ENCODE measurements around the gene ZNF14. TPM values are rescaled to one million over a fixed set of nuclear protein-coding genes. Genes with fewer than 3 reads are reported as not detected.

Gene ZNF14
- polyA plus RNA-seq, 2 of the 4 experiments (the other 2 are of a cell fraction) = 1.6 to 2.8 TPM

DNA sequence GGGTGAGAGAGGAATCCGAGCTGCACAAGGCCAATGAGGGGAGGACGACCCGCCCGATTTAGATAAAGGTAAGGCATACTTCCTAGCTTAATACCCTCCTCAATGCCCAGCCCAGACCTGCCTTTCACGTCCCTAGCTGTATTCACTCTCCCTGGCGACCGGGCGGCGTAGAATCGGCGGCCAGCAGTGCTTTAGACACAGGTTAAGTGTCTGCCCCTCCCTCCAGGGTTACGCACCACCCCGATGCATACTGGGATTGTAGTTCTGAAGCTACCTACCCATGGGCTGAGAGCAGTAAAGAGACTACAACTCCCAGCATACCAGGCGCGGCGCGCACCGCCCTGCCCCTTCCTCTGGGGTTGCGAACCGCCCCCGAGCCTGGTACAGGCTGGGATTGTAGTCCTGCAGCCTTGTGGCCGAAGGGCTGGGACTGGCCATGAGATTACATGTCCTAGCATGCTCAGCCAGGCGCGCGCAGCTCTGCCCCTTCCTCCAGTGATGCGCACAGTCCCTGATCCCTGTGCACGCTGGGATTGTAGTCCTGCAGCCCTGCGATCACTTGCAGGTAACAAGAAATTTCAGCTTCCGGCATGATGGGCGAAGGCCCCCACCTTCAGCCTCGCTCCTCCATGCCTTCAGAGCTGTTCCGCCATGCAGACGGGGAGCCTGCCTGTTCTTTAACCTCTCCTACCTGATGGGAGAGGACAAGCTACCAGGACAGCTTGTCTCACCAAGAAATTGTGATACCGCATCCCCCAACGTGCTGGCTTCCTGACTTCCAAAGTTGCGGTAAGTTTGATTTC is 43.5 kb upstream of the ZNF14 start (continued):
- TF ChIP-seq, protein P1, sequence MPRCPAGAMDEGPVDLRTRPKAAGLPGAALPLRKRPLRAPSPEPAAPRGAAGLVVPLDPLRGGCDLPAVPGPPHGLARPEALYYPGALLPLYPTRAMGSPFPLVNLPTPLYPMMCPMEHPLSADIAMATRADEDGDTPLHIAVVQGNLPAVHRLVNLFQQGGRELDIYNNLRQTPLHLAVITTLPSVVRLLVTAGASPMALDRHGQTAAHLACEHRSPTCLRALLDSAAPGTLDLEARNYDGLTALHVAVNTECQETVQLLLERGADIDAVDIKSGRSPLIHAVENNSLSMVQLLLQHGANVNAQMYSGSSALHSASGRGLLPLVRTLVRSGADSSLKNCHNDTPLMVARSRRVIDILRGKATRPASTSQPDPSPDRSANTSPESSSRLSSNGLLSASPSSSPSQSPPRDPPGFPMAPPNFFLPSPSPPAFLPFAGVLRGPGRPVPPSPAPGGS (IDR thresholded peaks at IDR 0.05) = no peak
- TF ChIP-seq, protein P2, sequence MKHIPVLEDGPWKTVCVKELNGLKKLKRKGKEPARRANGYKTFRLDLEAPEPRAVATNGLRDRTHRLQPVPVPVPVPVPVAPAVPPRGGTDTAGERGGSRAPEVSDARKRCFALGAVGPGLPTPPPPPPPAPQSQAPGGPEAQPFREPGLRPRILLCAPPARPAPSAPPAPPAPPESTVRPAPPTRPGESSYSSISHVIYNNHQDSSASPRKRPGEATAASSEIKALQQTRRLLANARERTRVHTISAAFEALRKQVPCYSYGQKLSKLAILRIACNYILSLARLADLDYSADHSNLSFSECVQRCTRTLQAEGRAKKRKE (CRISPR knock-in tag; IDR thresholded peaks at IDR 0.05; ENCODE audit: low read depth) = no peak
- TF ChIP-seq EP300 (IDR thresholded peaks at IDR 0.05) (no peak), POLR2AphosphoS2 (conservative IDR thresholded peaks at IDR 0.05; ENCODE audit: low read length) (no peak), HOXB5 (CRISPR knock-in tag; IDR thresholded peaks at IDR 0.05) (no peak), RFX5 (IDR thresholded peaks at IDR 0.05) (no peak), JUNB (IDR thresholded peaks at IDR 0.05) (no peak), NFE2L2 (conservative IDR thresholded peaks at IDR 0.05; ENCODE audit: low read length) (no peak)
- TF ChIP-seq, protein P3, sequence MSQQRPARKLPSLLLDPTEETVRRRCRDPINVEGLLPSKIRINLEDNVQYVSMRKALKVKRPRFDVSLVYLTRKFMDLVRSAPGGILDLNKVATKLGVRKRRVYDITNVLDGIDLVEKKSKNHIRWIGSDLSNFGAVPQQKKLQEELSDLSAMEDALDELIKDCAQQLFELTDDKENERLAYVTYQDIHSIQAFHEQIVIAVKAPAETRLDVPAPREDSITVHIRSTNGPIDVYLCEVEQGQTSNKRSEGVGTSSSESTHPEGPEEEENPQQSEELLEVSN (IDR thresholded peaks at IDR 0.05; ENCODE audit: borderline replicate concordance, low read depth) = peak; percentile 30; the same call in 1 of the 2 replicates

DNA sequence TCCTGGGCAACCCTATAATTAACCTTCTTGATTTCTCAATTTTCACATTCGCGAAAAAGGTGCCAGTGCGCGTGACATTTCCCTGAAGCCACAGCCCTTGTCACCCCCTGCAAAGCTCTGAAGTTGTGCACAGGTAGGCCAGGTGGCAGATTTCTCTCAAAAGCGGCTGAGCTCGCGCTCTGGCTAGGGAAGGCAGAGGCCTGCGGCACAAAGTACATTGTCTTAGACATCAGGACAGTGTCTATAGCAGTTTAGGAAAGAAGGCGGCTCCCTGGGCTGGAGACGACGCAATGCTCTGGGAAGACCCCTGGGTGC is 42.9 kb upstream of the ZNF14 start:
- Histone ChIP-seq H3K4me1 (0 out of 3 replicates have a peak, but pooled peaks cover 3% of the 10 kb centered on the region), H3K27ac (peak overlapping the region; percentile 77 to 88), H3K9me3 (peaks cover 25% of the 10 kb centered on the region), H3K4me2 (peak overlapping the region; percentile 94), H3K4me3 (peak overlapping the region; percentile 74)
- ATAC-seq (peak; percentile 44 to 60), FAIRE-seq (no peak), DNase-seq (ENCODE audit: low read depth in 1 of 2, low spot score in 1 of 2) (no peak)
- CTCF ChIA-PET = interaction anchor here (0.6 to 1.1 kb wide), 2 partner anchors 9 to 61 kb away, joined by 3 to 5 read pairs; no protein-coding TSS in a partner anchor
- 5% methylated on average over 11 of the region's 11 CpGs for whole genome bisulfite sequencing (ENCODE audit: missing lambda C conversion rate)
- POLR2A ChIA-PET = interaction anchor here (0.7 to 2.2 kb wide), 4 partner anchors 43 to 1245 kb away, joined by 3 to 19 read pairs (median 8); partner anchors contain the start of genes ATP13A1, ZNF14 and ZNF430
- no peak for TF ChIP-seq RFX5 (IDR thresholded peaks at IDR 0.05)
- no peak for TF ChIP-seq CBX8 (IDR thresholded peaks at IDR 0.05)
- TF ChIP-seq JUN (IDR thresholded peaks at IDR 0.05) = no peak
- no peak for TF ChIP-seq CEBPB (IDR thresholded peaks at IDR 0.05)
- no peak for TF ChIP-seq HOXB5 (CRISPR knock-in tag; IDR thresholded peaks at IDR 0.05)
- TF ChIP-seq, protein P4, sequence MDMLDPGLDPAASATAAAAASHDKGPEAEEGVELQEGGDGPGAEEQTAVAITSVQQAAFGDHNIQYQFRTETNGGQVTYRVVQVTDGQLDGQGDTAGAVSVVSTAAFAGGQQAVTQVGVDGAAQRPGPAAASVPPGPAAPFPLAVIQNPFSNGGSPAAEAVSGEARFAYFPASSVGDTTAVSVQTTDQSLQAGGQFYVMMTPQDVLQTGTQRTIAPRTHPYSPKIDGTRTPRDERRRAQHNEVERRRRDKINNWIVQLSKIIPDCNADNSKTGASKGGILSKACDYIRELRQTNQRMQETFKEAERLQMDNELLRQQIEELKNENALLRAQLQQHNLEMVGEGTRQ (IDR thresholded peaks at IDR 0.05) = no peak
- no peak for TF ChIP-seq RAD21 (conservative IDR thresholded peaks at IDR 0.05 in 1 of 2, IDR thresholded peaks at IDR 0.05 in 1 of 2)
- TF ChIP-seq NPAS2 (CRISPR knock-in tag; IDR thresholded peaks at IDR 0.05; ENCODE audit: borderline replicate concordance) = no peak
- no peak for TF ChIP-seq ZNF302 (CRISPR knock-in tag; IDR thresholded peaks at IDR 0.05)
- no peak for TF ChIP-seq HDAC2 (IDR thresholded peaks at IDR 0.05)
- TF ChIP-seq, protein P5, sequence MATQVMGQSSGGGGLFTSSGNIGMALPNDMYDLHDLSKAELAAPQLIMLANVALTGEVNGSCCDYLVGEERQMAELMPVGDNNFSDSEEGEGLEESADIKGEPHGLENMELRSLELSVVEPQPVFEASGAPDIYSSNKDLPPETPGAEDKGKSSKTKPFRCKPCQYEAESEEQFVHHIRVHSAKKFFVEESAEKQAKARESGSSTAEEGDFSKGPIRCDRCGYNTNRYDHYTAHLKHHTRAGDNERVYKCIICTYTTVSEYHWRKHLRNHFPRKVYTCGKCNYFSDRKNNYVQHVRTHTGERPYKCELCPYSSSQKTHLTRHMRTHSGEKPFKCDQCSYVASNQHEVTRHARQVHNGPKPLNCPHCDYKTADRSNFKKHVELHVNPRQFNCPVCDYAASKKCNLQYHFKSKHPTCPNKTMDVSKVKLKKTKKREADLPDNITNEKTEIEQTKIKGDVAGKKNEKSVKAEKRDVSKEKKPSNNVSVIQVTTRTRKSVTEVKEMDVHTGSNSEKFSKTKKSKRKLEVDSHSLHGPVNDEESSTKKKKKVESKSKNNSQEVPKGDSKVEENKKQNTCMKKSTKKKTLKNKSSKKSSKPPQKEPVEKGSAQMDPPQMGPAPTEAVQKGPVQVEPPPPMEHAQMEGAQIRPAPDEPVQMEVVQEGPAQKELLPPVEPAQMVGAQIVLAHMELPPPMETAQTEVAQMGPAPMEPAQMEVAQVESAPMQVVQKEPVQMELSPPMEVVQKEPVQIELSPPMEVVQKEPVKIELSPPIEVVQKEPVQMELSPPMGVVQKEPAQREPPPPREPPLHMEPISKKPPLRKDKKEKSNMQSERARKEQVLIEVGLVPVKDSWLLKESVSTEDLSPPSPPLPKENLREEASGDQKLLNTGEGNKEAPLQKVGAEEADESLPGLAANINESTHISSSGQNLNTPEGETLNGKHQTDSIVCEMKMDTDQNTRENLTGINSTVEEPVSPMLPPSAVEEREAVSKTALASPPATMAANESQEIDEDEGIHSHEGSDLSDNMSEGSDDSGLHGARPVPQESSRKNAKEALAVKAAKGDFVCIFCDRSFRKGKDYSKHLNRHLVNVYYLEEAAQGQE (IDR thresholded peaks at IDR 0.05) = no peak
- TF ChIP-seq JUNB (IDR thresholded peaks at IDR 0.05) = no peak
- TF ChIP-seq FOSB (CRISPR knock-in tag; IDR thresholded peaks at IDR 0.05) = no peak
- TF ChIP-seq, protein P6, sequence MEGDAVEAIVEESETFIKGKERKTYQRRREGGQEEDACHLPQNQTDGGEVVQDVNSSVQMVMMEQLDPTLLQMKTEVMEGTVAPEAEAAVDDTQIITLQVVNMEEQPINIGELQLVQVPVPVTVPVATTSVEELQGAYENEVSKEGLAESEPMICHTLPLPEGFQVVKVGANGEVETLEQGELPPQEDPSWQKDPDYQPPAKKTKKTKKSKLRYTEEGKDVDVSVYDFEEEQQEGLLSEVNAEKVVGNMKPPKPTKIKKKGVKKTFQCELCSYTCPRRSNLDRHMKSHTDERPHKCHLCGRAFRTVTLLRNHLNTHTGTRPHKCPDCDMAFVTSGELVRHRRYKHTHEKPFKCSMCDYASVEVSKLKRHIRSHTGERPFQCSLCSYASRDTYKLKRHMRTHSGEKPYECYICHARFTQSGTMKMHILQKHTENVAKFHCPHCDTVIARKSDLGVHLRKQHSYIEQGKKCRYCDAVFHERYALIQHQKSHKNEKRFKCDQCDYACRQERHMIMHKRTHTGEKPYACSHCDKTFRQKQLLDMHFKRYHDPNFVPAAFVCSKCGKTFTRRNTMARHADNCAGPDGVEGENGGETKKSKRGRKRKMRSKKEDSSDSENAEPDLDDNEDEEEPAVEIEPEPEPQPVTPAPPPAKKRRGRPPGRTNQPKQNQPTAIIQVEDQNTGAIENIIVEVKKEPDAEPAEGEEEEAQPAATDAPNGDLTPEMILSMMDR (IDR thresholded peaks at IDR 0.05) = no peak
- TF ChIP-seq, protein P7, sequence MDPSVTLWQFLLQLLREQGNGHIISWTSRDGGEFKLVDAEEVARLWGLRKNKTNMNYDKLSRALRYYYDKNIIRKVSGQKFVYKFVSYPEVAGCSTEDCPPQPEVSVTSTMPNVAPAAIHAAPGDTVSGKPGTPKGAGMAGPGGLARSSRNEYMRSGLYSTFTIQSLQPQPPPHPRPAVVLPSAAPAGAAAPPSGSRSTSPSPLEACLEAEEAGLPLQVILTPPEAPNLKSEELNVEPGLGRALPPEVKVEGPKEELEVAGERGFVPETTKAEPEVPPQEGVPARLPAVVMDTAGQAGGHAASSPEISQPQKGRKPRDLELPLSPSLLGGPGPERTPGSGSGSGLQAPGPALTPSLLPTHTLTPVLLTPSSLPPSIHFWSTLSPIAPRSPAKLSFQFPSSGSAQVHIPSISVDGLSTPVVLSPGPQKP (IDR thresholded peaks at IDR 0.05; ENCODE audit: low read depth, low read length) = no peak
- no peak for TF ChIP-seq PHF8 (IDR thresholded peaks at IDR 0.05; ENCODE audit: borderline replicate concordance, low read depth)
- no peak for TF ChIP-seq MAZ (IDR thresholded peaks at IDR 0.05; ENCODE audit: borderline replicate concordance, low read depth, low read length)
